GM21526 (cell line): ENCODE results near the gene FSTL4.

Experiments used
- ATAC-seq: cut with Tn5 transposase; IDR thresholded peaks from one replicate; pipeline ENCODE4 v1.9.1; 2021; ENCODE audit warnings: moderate library complexity; ENCODE audit not compliant: unreplicated experiment, low FRiP score

Gene FSTL4

GRCh38 chr5:133483406-133484090 is 128.8 kb downstream of the FSTL4 start:
- no peak for ATAC-seq

- ATAC-seq: no peak
Measured at GRCh38 chr5:133482028-133482427, 130.3 kb downstream of the FSTL4 start.

- no peak for ATAC-seq
Measured at GRCh38 chr5:133480866-133481265, 131.5 kb downstream of the FSTL4 start.

GRCh38 chr5:133480366-133480765 is 132.0 kb downstream of the FSTL4 start:
- no peak for ATAC-seq

- ATAC-seq: no peak
Measured at GRCh38 chr5:133478199-133478985, 133.9 kb downstream of the FSTL4 start.

- no peak for ATAC-seq
Measured at GRCh38 chr5:133475986-133476385, 136.4 kb downstream of the FSTL4 start.

- ATAC-seq: no peak
Measured at GRCh38 chr5:133474851-133475590, 137.3 kb downstream of the FSTL4 start.

GRCh38 chr5:133473291-133473690 is 139.1 kb downstream of the FSTL4 start:
- no peak for ATAC-seq

- no peak for ATAC-seq
Measured at GRCh38 chr5:133472829-133473228, 139.5 kb downstream of the FSTL4 start.

- ATAC-seq: no peak
Measured at GRCh38 chr5:133471699-133472098, 140.6 kb downstream of the FSTL4 start.

GRCh38 chr5:133470841-133471240 is 141.5 kb downstream of the FSTL4 start:
- ATAC-seq: no peak

GRCh38 chr5:133469846-133470245 is 142.5 kb downstream of the FSTL4 start:
- ATAC-seq: no peak

- ATAC-seq: no peak
Measured at GRCh38 chr5:133469252-133469651, 143.1 kb downstream of the FSTL4 start.

- ATAC-seq: no peak
Measured at GRCh38 chr5:133468596-133468995, 143.7 kb downstream of the FSTL4 start.

GRCh38 chr5:133467826-133468463 is 144.4 kb downstream of the FSTL4 start:
- no peak for ATAC-seq

GRCh38 chr5:133467335-133467779 is 145.0 kb downstream of the FSTL4 start:
- ATAC-seq: no peak

- no peak for ATAC-seq
Measured at GRCh38 chr5:133466556-133467334, 145.6 kb downstream of the FSTL4 start.

- no peak for ATAC-seq
Measured at GRCh38 chr5:133464013-133464412, 148.3 kb downstream of the FSTL4 start.

GRCh38 chr5:133461796-133462516 is 150.4 kb downstream of the FSTL4 start:
- ATAC-seq: no peak
